Sigmoid colon (tissue), 7 donors: ENCODE results near the gene IFI16. TPM values are rescaled to one million over a fixed set of nuclear protein-coding genes. Genes with fewer than 3 reads are reported as not detected.

ENCODE experiments used
- DNase-seq: peaks from one replicate; pipeline ENCODE4 v3.0.0-alpha.2; 2019
- H3K27ac ChIP-seq, 4 donors: fragments of 200-600 bp; sonication (generic); one replicate each; pipeline ENCODE4 v1.5.1; 2016 to 2019; ENCODE audit warnings: mild to moderate bottlenecking in 1 of 4
- H3K27me3 ChIP-seq, 3 donors: fragments of 200-600 bp; sonication (generic); one replicate each; pipeline ENCODE4 v1.5.1; 2019; ENCODE audit warnings: mild to moderate bottlenecking in 1 of 3
- H3K36me3 ChIP-seq, 4 donors: fragments of 200-600 bp; sonication (generic); one replicate each; pipeline ENCODE4 v1.5.1; 2016 to 2019
- H3K4me1 ChIP-seq, 4 donors: fragments of 200-600 bp; sonication (generic); one replicate each; pipeline ENCODE4 v1.5.1; 2017 to 2019
- H3K4me3 ChIP-seq, 4 donors: fragments of 200-600 bp; sonication (generic); one replicate each; pipeline ENCODE4 v1.5.1; 2017 to 2019; ENCODE audit warnings: mild to moderate bottlenecking in 2 of 4, moderate library complexity in 1 of 4
- H3K9me3 ChIP-seq, 4 donors: fragments of 200-600 bp in 3 of 4; sonication (generic) in 3 of 4; one replicate each; pipeline versions ENCODE4 v1.5.1 to v1.6.1; 2013 to 2019
- EP300 ChIP-seq, 4 donors: sonication (generic); formaldehyde crosslinking; IDR thresholded peaks; one replicate each; pipeline ENCODE4 v1.6.1; 2017; ENCODE audit warnings: antibody characterized with exemption in 4 of 4
- POLR2A ChIP-seq, 2 donors: fragments of 450-650 bp; IDR thresholded peaks; one replicate each; pipeline ENCODE4 v1.6.1; 2016; ENCODE audit warnings: antibody characterized with exemption in 2 of 2, mild to moderate bottlenecking in 2 of 2, moderate library complexity in 2 of 2
- POLR2AphosphoS5 ChIP-seq, 4 donors: sonication (generic); formaldehyde crosslinking; IDR thresholded peaks; one replicate each; pipeline ENCODE4 v1.6.1; 2017; ENCODE audit warnings: antibody characterized with exemption in 4 of 4
- whole genome bisulfite sequencing, 2 donors: extraction: QIAGEN DNeasy Blood & Tissue Kit; methylation state at CpG; one replicate each; pipeline ENCODE4 v1.1.7; 2013; 5-methylcytosine and 5-hydroxymethylcytosine counted together
- intact Hi-C: fragments of 100-400 bp; cut with DNase I; formaldehyde crosslinking; loops from one replicate; pipeline ENCODE4 v1.15.1; 2023
- polyA plus RNA-seq, 3 donors: library from polyadenylated mRNA; stranded (reverse); fragments of 200-250 nt; gene quantifications; one replicate each; pipeline ENCODE4 v1.2.3, GENCODE V29; 2013
- total RNA-seq, 4 donors: library from RNA; depleted of rRNA; stranded (reverse); fragments of >200 nt; gene quantifications; one replicate each; pipeline ENCODE4 v1.1.0, GENCODE V29; 2016
- TF ChIP-seq, protein P1 (sequence below), 4 experiments: fragments of 450-650 bp in 3 of 4; fragments of 200-600 bp in 1 of 4; IDR thresholded peaks; one replicate each; pipeline ENCODE4 v1.5.1; 2016 to 2019; ENCODE audit warnings: antibody characterized with exemption in 4 of 4, mild to moderate bottlenecking in 3 of 4, moderate library complexity in 2 of 4
- donor health status: healthy with polysubstance abuse.
- donor health status: Bipolar disorder and iron deficiency.
- donor health status: healthy.

The IFI16 gene
- total RNA-seq (10 to 100 TPM; 42.5 to 92.6 (median 60.6) TPM), polyA plus RNA-seq (10 to 100 TPM; 20.1 to 78.4 (median 39.0) TPM)

DNA sequence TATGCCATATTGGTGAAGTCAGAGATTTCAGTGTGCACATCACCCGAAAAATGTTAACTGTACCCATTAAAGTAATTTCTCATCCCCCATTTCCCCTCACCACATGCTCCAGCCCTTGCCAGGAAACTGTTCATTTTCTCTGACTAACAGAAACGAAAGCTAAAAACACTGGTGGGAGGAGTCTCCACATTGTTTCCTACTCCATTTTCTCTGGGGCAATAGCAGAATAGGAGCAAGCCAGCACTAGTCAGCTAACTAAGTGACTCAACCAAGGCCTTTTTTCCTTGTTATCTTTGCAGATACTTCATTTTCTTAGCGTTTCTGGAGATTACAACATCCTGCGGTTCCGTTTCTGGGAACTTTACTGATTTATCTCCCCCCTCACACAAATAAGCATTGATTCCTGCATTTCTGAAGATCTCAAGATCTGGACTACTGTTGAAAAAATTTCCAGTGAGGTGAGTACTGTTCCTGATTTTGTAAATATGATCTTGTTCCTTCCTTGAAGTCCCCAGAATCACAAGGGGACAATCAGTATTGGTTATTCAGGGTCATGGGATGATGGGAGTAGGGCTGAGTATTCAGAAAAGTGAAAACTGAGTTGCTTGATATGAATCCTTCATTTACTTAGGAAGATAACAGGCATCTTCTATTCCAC, at the start of gene IFI16:
IFI16 (plus strand) TSS at position 204 of the 658 bp plus-strand sequence. CDS start 4,774 bp downstream, outside the sequence.
- 7 to 14% methylated on average over 5 of the region's 5 CpGs for WGBS, 2 donors
- Histone ChIP-seq H3K36me3 (peaks cover 0 to 5% (median 0%) of the 10 kb centered on the region in 4 donors), H3K9me3 (no peaks in the 10 kb centered on the region), H3K27ac (peak within 1 kb of the TSS; percentile 75 to 82 (median 79)), H3K27me3 (no peaks in the 10 kb centered on the region), H3K4me3 (peak within 1 kb of the TSS; percentile 38 to 57 (median 46)), H3K4me1 (peaks cover 0 to 11% (median 6%) of the 10 kb centered on the region in 4 donors)
- TF ChIP-seq, protein P1, sequence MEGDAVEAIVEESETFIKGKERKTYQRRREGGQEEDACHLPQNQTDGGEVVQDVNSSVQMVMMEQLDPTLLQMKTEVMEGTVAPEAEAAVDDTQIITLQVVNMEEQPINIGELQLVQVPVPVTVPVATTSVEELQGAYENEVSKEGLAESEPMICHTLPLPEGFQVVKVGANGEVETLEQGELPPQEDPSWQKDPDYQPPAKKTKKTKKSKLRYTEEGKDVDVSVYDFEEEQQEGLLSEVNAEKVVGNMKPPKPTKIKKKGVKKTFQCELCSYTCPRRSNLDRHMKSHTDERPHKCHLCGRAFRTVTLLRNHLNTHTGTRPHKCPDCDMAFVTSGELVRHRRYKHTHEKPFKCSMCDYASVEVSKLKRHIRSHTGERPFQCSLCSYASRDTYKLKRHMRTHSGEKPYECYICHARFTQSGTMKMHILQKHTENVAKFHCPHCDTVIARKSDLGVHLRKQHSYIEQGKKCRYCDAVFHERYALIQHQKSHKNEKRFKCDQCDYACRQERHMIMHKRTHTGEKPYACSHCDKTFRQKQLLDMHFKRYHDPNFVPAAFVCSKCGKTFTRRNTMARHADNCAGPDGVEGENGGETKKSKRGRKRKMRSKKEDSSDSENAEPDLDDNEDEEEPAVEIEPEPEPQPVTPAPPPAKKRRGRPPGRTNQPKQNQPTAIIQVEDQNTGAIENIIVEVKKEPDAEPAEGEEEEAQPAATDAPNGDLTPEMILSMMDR (IDR thresholded peaks at IDR 0.05), result no peak
- TF ChIP-seq EP300 (IDR thresholded peaks at IDR 0.05) (no peak), POLR2AphosphoS5 (IDR thresholded peaks at IDR 0.05) (peak; percentile 66 to 93 (median 82)), POLR2A (IDR thresholded peaks at IDR 0.05) (peak; percentile 48 to 55)
- DNase-seq, result peak; percentile 69
- intact Hi-C loops, result loop anchor here (10.0 kb wide), 1 partner anchor 1045 kb away; no protein-coding TSS in a partner anchor

DNA sequence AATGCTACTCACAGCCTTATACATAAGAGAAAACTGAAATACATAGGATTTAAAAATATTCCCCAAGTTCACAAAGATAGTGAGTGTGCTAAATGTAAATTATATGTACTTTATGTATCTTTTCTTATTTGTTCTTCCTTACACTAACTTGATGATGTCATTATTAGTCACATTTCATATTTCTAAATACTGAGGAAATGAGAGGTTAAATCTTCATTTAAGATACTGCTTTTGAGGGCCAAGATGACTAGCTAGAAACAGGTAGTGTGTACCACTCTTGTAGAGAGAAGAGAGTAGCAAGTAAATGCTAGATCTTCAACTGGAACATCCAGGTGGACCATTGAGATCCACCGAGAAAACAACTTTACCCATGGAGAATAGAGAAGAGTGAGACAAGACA, 48.5 kb upstream of the IFI16 start:
- no peaks in the 10 kb centered on the region for H3K36me3 ChIP-seq
- intact Hi-C loops, result no loop called here
- TF ChIP-seq EP300 (IDR thresholded peaks at IDR 0.05) (no peak), POLR2AphosphoS5 (IDR thresholded peaks at IDR 0.05) (no peak), POLR2A (IDR thresholded peaks at IDR 0.05) (no peak)
- TF ChIP-seq, protein P1 (IDR thresholded peaks at IDR 0.05), result no peak

GRCh38 chr1:158962983-158963382, 46.7 kb upstream of the IFI16 start:
- H3K36me3 ChIP-seq, result no peaks in the 10 kb centered on the region
- 47 to 53% methylated on average over 5 of the region's 5 CpGs for WGBS, 2 donors
- no peaks in the 10 kb centered on the region for H3K27me3 ChIP-seq
- TF ChIP-seq POLR2A (IDR thresholded peaks at IDR 0.05) (no peak), EP300 (IDR thresholded peaks at IDR 0.05) (no peak), POLR2AphosphoS5 (IDR thresholded peaks at IDR 0.05) (no peak)
- TF ChIP-seq, protein P1 (IDR thresholded peaks at IDR 0.05), result no peak
- intact Hi-C loops, result no loop called here
- H3K4me1 ChIP-seq, result no peaks in the 10 kb centered on the region
- no peak overlapping the region for H3K27ac ChIP-seq
- H3K4me3 ChIP-seq, result no peak overlapping the region
- peaks cover 0 to 2% (median 0%) of the 10 kb centered on the region in 4 donors for H3K9me3 ChIP-seq
- no peak for DNase-seq

More for the DNA sequence above, 48.5 kb upstream of the IFI16 start:
- DNase-seq, result no peak
- H3K4me1 ChIP-seq, result no peaks in the 10 kb centered on the region
- H3K9me3 ChIP-seq, result no peaks in the 10 kb centered on the region
- 80 to 96% methylated on average over 1 of the region's 1 CpG for WGBS, 2 donors
- H3K27ac ChIP-seq, result no peak overlapping the region
- H3K27me3 ChIP-seq, result no peaks in the 10 kb centered on the region
- no peak overlapping the region for H3K4me3 ChIP-seq

GRCh38 chr1:158969166-158969565, 40.5 kb upstream of the IFI16 start:
- H3K9me3 ChIP-seq, result peaks cover 0 to 2% (median 0%) of the 10 kb centered on the region in 4 donors
- H3K27ac ChIP-seq, result no peak overlapping the region
- WGBS, 2 donors, result 73 to 82% methylated on average over 3 of the region's 3 CpGs
- no peak for DNase-seq
- no peak for TF ChIP-seq EP300 (IDR thresholded peaks at IDR 0.05)
- no peak for TF ChIP-seq POLR2A (IDR thresholded peaks at IDR 0.05)
- TF ChIP-seq, protein P1 (IDR thresholded peaks at IDR 0.05), result no peak
- TF ChIP-seq POLR2AphosphoS5 (IDR thresholded peaks at IDR 0.05), result no peak
- no peak overlapping the region for H3K4me3 ChIP-seq
- H3K27me3 ChIP-seq, result no peaks in the 10 kb centered on the region
- intact Hi-C loops, result no loop called here
- no peaks in the 10 kb centered on the region for H3K36me3 ChIP-seq
- H3K4me1 ChIP-seq, result no peaks in the 10 kb centered on the region
